ENCODE measurements around the gene NRARP. TPM values are rescaled to one million over a fixed set of nuclear protein-coding genes. Genes with fewer than 3 reads are reported as not detected.
A peak's percentile ranks its signal among the peaks of the same experiment; 100 is the strongest.

Gene NRARP
- total RNA-seq, 1 donor from 2014 or later = 33.7 TPM

DNA sequence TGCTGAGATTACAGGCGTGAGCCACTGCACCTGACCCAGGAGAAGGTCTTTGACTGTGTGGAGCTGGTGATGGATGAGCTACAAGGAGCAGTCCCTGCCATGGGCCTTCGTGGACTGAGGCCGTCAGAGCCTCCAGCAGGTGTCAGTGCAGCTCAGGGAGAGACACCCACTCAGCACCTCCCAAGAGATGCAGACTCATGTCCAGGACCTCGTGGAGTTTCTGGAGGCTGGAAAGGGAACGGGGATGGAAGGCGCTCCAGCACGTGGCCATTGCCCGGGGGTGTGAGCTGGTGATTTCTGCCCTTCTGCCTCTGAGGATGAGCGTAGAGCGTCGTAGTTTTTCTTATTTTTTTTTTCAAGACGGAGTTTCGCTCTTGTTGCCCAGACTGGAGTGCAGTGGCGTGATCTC lies 15.1 kb downstream of the NRARP start:
- peaks cover 3% of the 10 kb centered on the region for H3K36me3 Mint-ChIP-seq (ENCODE audit: low read depth)
- H3K27ac Mint-ChIP-seq (ENCODE audit: unreplicated experiment) = no peak overlapping the region
- peaks cover 5% of the 10 kb centered on the region for H3K4me1 Mint-ChIP-seq
- no peak for DNase-seq (ENCODE audit: low read depth, low spot score)
- TF ChIP-seq, protein P1, sequence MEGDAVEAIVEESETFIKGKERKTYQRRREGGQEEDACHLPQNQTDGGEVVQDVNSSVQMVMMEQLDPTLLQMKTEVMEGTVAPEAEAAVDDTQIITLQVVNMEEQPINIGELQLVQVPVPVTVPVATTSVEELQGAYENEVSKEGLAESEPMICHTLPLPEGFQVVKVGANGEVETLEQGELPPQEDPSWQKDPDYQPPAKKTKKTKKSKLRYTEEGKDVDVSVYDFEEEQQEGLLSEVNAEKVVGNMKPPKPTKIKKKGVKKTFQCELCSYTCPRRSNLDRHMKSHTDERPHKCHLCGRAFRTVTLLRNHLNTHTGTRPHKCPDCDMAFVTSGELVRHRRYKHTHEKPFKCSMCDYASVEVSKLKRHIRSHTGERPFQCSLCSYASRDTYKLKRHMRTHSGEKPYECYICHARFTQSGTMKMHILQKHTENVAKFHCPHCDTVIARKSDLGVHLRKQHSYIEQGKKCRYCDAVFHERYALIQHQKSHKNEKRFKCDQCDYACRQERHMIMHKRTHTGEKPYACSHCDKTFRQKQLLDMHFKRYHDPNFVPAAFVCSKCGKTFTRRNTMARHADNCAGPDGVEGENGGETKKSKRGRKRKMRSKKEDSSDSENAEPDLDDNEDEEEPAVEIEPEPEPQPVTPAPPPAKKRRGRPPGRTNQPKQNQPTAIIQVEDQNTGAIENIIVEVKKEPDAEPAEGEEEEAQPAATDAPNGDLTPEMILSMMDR (conservative IDR thresholded peaks at IDR 0.05) = peak; percentile 66
- peaks cover 7% of the 10 kb centered on the region for H3K27me3 Mint-ChIP-seq (ENCODE audit: low read depth)
- H3K9me3 Mint-ChIP-seq = peaks cover 2% of the 10 kb centered on the region
- H3K4me3 Mint-ChIP-seq = peak overlapping the region; percentile 39

DNA sequence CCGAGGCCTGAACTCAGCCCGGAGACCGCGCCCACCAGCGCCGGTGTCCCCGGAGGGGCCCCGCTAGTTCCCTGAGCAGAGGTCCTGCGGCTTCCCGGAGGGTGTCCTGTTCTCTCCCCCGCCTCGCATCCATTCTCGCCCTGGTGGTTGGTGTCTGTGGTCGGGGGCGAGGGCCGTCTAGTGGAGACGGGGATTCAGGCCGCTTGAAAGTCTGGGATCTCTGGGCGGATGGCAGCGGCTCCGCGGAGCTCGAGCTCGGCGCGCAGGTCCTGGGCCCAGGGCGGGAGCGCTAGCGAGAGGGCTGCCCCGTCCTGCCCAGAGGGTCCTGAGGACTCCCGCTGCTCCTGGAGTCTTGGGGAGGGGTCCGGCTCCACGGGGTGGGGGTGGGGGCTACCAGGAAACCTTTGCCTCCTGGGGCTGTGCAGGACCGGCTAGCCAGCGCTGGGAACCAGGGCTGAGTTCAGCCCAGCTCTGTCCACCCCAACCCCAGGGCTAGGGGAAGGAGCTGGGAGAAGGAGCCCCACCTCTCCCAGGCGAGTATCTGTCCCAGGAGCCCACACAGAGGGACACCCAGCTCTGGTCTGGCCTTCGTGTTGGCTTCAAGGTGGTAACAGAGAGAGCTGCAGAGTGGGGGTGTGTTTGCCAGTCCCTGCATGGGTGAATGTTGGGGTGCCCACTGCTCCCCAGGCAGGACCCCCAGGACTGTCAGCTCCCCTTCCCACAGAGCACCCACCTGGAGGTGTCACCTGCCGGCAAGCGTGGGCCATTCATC lies 20.5 kb downstream of the NRARP start:
- DNase-seq (ENCODE audit: low read depth, low spot score) = no peak
- TF ChIP-seq, protein P1 (conservative IDR thresholded peaks at IDR 0.05) = no peak
- H3K27ac Mint-ChIP-seq (ENCODE audit: unreplicated experiment) = no peak overlapping the region
- no peak overlapping the region for H3K4me3 Mint-ChIP-seq
- H3K4me1 Mint-ChIP-seq = peaks cover 9% of the 10 kb centered on the region
- peaks cover 10% of the 10 kb centered on the region for H3K27me3 Mint-ChIP-seq (ENCODE audit: low read depth)
- H3K9me3 Mint-ChIP-seq = no peaks in the 10 kb centered on the region
- no peaks in the 10 kb centered on the region for H3K36me3 Mint-ChIP-seq (ENCODE audit: low read depth)

DNA sequence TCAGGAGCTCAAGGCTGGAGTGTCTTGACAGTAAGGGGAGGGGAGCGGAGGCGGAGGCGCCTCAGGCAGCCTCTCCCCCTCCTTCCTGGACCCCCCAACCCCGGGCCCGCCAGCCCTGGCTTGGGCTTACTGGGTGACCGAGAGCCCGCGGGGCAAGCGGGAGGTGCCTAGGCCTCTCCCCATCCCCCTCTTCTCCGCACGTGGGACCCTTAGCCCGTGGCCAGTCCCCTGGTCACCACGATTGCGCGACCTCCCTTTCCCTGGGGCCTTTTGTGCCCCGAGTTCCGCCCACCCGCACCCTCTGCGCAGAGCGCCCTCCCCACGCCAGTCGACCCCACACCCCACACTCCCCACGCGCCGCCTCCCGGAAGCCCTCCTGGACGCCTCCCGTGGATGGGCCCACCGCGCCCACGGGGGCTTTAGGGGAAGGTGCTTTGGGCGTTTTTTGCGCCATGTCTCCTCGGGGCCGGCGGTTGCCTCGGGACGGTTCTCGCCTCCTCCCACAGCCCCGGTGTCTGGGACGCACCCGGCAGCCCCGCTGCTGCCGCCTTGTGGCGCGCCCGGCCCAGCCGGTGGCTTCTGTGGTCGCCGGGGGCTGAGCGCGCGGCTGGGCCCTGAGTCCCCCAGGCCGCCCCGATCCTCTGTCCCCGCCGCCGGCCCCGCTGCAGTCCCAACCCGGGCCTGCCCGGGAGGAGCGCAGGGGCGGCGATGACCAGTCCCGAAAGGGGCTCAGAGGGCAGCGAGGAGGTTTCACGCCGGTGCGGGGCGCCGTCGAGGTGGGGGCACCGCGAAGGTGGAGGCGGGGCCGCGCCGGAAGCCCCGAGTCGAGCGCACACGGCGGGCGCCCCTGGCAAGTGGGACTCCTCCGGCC lies 21.4 kb downstream of the NRARP start:
- Mint-ChIP-seq H3K27ac (ENCODE audit: unreplicated experiment) (no peak overlapping the region), H3K4me3 (no peak overlapping the region), H3K9me3 (no peaks in the 10 kb centered on the region), H3K4me1 (peaks cover 10% of the 10 kb centered on the region), H3K36me3 (ENCODE audit: low read depth) (no peaks in the 10 kb centered on the region), H3K27me3 (ENCODE audit: low read depth) (peaks cover 10% of the 10 kb centered on the region)
- peak; percentile 42 for DNase-seq (ENCODE audit: low read depth, low spot score)
- TF ChIP-seq, protein P1 (conservative IDR thresholded peaks at IDR 0.05) = peak; percentile 65

DNA sequence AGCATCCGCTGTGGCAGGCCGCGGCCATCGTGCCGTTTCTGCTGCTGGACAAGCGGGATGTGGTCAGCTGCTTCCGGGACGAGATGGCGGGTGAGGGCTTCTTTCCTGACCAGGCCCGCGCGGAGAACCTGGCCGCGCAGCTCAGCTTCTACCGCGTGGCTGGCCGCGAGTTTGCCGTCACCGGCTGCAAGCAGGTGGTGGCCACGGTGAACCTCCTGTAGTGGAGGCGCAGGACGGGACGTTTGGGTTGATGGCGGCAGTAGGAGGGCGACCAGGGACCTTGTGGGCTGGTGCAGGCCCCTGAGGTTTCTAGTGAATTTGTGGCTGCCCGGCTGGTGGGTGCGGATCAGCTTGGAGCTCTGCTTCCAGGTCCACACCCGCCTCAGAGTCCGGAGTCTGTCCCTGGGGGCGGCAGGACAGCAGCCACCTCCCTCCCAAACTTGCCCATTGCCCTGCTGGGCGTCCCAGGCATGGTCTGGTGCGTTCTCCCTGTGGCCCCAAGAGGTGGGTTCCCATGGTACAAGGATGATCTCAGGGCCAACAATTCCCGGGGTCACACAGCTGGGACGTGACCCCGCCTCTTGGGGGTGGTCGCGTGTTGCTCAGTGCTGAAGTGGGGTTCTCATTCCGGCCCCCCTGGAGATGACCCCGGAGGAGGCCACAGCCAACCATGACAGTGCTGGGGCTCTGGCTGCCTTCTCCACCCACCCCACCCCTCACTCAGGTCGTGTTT lies 22.2 kb downstream of the NRARP start:
- no peaks in the 10 kb centered on the region for H3K9me3 Mint-ChIP-seq
- DNase-seq (ENCODE audit: low read depth, low spot score) = no peak
- H3K27me3 Mint-ChIP-seq (ENCODE audit: low read depth) = peaks cover 10% of the 10 kb centered on the region
- H3K4me3 Mint-ChIP-seq = no peak overlapping the region
- TF ChIP-seq, protein P1 (conservative IDR thresholded peaks at IDR 0.05) = no peak
- H3K27ac Mint-ChIP-seq (ENCODE audit: unreplicated experiment) = no peak overlapping the region
- no peaks in the 10 kb centered on the region for H3K36me3 Mint-ChIP-seq (ENCODE audit: low read depth)
- H3K4me1 Mint-ChIP-seq = peaks cover 13% of the 10 kb centered on the region
